ENCODE measurements around the gene HRCT1.

The HRCT1 gene

GRCh38 chr9:35940458-35941407, 34.7 kb downstream of the HRCT1 start:
- no peak for DNase-seq (ENCODE audit: low read depth, low spot score)

GRCh38 chr9:35942286-35942685, 36.3 kb downstream of the HRCT1 start:
- DNase-seq (ENCODE audit: low read depth, low spot score): no peak

GRCh38 chr9:35944173-35944572, 38.2 kb downstream of the HRCT1 start:
- DNase-seq (ENCODE audit: low read depth, low spot score): no peak

- DNase-seq (ENCODE audit: low read depth, low spot score): no peak
Measured at GRCh38 chr9:35944841-35945240, 38.8 kb downstream of the HRCT1 start.

GRCh38 chr9:35945341-35946018, 39.5 kb downstream of the HRCT1 start:
- peak; percentile 44 for DNase-seq (ENCODE audit: low read depth, low spot score)

- DNase-seq (ENCODE audit: low read depth, low spot score): no peak
Measured at GRCh38 chr9:35948451-35948850, 42.4 kb downstream of the HRCT1 start.

GRCh38 chr9:35948901-35949318, 42.9 kb downstream of the HRCT1 start:
- no peak for DNase-seq (ENCODE audit: low read depth, low spot score)

GRCh38 chr9:35951736-35952135, 45.7 kb downstream of the HRCT1 start:
- DNase-seq (ENCODE audit: low read depth, low spot score): no peak

- DNase-seq (ENCODE audit: low read depth, low spot score): no peak
Measured at GRCh38 chr9:35952526-35953191, 46.7 kb downstream of the HRCT1 start.

- peak; percentile 41 for DNase-seq (ENCODE audit: low read depth, low spot score)
Measured at GRCh38 chr9:35954942-35955546, 49.0 kb downstream of the HRCT1 start.

GRCh38 chr9:35956651-35957050, 50.6 kb downstream of the HRCT1 start:
- no peak for DNase-seq (ENCODE audit: low read depth, low spot score)
